Measurements from ENCODE around the gene SLC22A17. TPM values are rescaled to one million over a fixed set of nuclear protein-coding genes. Genes with fewer than 3 reads are reported as not detected.

The SLC22A17 gene
- polyA plus RNA-seq (182 and 201 TPM in 2 replicates), polyA minus RNA-seq (136 and 168 TPM in 2 replicates)

- Histone ChIP-seq H3K4me2 (ENCODE audit: low read length) (peak within 1 kb of the TSS; percentile 87), H3K36me3 (ENCODE audit: insufficient read depth, low read length) (no peaks in the 10 kb centered on the region), H3K4me3 (ENCODE audit: low read length) (peak within 1 kb of the TSS; percentile 99), H3K27ac (ENCODE audit: low read length) (peak within 1 kb of the TSS; percentile 93), H3K9ac (ENCODE audit: low read length) (peak within 1 kb of the TSS; percentile 97), H3K79me2 (replicated peaks; ENCODE audit: insufficient read depth, low read length) (no peaks in the 10 kb centered on the region), H3K9me2 (ENCODE audit: insufficient read depth, low read length) (no peaks in the 10 kb centered on the region), H4K20me1 (ENCODE audit: insufficient read depth) (no peaks in the 10 kb centered on the region), H3K27me3 (ENCODE audit: insufficient read depth, low read depth, low read length) (no peaks in the 10 kb centered on the region), H2AFZ (ENCODE audit: low read depth, low read length) (peak within 1 kb of the TSS; percentile 71), H3F3A (ENCODE audit: insufficient read depth, low read length, poor library complexity, severe bottlenecking) (no peaks in the 10 kb centered on the region), H3K9me3 (ENCODE audit: low read length) (no peaks in the 10 kb centered on the region)
- TF ChIP-seq TAF1 (IDR thresholded peaks at IDR 0.05; ENCODE audit: low read depth) (peak; percentile 82), MXI1 (conservative IDR thresholded peaks at IDR 0.05; ENCODE audit: poor library complexity, severe bottlenecking) (peak; percentile 48), REST (IDR thresholded peaks at IDR 0.05; ENCODE audit: borderline replicate concordance) (peak; percentile 61), RAD21 (conservative IDR thresholded peaks at IDR 0.05) (peak; percentile 61), POLR2AphosphoS5 (IDR thresholded peaks at IDR 0.05) (peak; percentile 98), EZH2 (IDR thresholded peaks at IDR 0.05; ENCODE audit: borderline replicate concordance, insufficient read depth, low read length, poor library complexity, severe bottlenecking) (no peak), CTCF (IDR thresholded peaks at IDR 0.05; ENCODE audit: poor library complexity, severe bottlenecking) (peak; percentile 39), SMC3 (conservative IDR thresholded peaks at IDR 0.05; ENCODE audit: poor library complexity) (peak; percentile 69), EP300 (conservative IDR thresholded peaks at IDR 0.05; ENCODE audit: poor library complexity, severe bottlenecking) (peak; percentile 54)
These were observed at the start of gene SLC22A17 for GRCh38 chr14:23352506-23353432. Gene SLC22A17 (minus strand): TSS chr14:23352887.

GRCh38 chr14:23401291-23401690 is 48.6 kb upstream of the SLC22A17 start:
- H3K36me3 ChIP-seq (ENCODE audit: insufficient read depth, low read length) = no peaks in the 10 kb centered on the region

More at GRCh38 chr14:23401291-23401690, 48.6 kb upstream of the SLC22A17 start:
- H3K27me3 ChIP-seq (ENCODE audit: insufficient read depth, low read depth, low read length) = no peaks in the 10 kb centered on the region
- no peak overlapping the region for H2AFZ ChIP-seq (ENCODE audit: low read depth, low read length)
- no peaks in the 10 kb centered on the region for H4K20me1 ChIP-seq (ENCODE audit: insufficient read depth)
- no peak overlapping the region for H3K9ac ChIP-seq (ENCODE audit: low read length)
- TF ChIP-seq EZH2 (IDR thresholded peaks at IDR 0.05; ENCODE audit: borderline replicate concordance, insufficient read depth, low read length, poor library complexity, severe bottlenecking) (no peak), POLR2AphosphoS5 (IDR thresholded peaks at IDR 0.05) (no peak), SMC3 (conservative IDR thresholded peaks at IDR 0.05; ENCODE audit: poor library complexity) (no peak), EP300 (conservative IDR thresholded peaks at IDR 0.05; ENCODE audit: poor library complexity, severe bottlenecking) (no peak), CTCF (IDR thresholded peaks at IDR 0.05; ENCODE audit: poor library complexity, severe bottlenecking) (no peak), REST (IDR thresholded peaks at IDR 0.05; ENCODE audit: borderline replicate concordance) (no peak), TAF1 (IDR thresholded peaks at IDR 0.05; ENCODE audit: low read depth) (no peak), MXI1 (conservative IDR thresholded peaks at IDR 0.05; ENCODE audit: poor library complexity, severe bottlenecking) (no peak), RAD21 (conservative IDR thresholded peaks at IDR 0.05) (no peak)
- H3K9me2 ChIP-seq (ENCODE audit: insufficient read depth, low read length) = no peaks in the 10 kb centered on the region
- H3K79me2 ChIP-seq (replicated peaks; ENCODE audit: insufficient read depth, low read length) = no peaks in the 10 kb centered on the region
- no peak overlapping the region for H3K4me3 ChIP-seq (ENCODE audit: low read length)
- H3F3A ChIP-seq (ENCODE audit: insufficient read depth, low read length, poor library complexity, severe bottlenecking) = no peaks in the 10 kb centered on the region
- no peak overlapping the region for H3K4me2 ChIP-seq (ENCODE audit: low read length)
- H3K9me3 ChIP-seq (ENCODE audit: low read length) = no peaks in the 10 kb centered on the region
- no peak overlapping the region for H3K27ac ChIP-seq (ENCODE audit: low read length)
